ENCODE measurements around the gene KRT2. TPM values are rescaled to one million over a fixed set of nuclear protein-coding genes. Genes with fewer than 3 reads are reported as not detected.

KRT2 gene
- total RNA-seq, 1 donor from 2014 or later: not detected

GRCh38 chr12:52631676-52632459, 20.1 kb downstream of the KRT2 start:
- Histone ChIP-seq H3K9me3 (ENCODE audit: insufficient read depth, low read depth, low read length) (no peaks in the 10 kb centered on the region), H2AFZ (ENCODE audit: low read depth, low read length) (no peak overlapping the region), H3K36me3 (ENCODE audit: insufficient read depth, low read length) (no peaks in the 10 kb centered on the region), H4K20me1 (ENCODE audit: insufficient read depth, low read length) (no peaks in the 10 kb centered on the region), H3K4me3 (ENCODE audit: insufficient read depth, low read depth, low read length) (no peak overlapping the region), H3K79me2 (ENCODE audit: insufficient read depth, low read length) (no peaks in the 10 kb centered on the region), H3K27ac (ENCODE audit: low read depth, low read length) (no peak overlapping the region), H3K27me3 (ENCODE audit: insufficient read depth, low read length) (peaks cover 17% of the 10 kb centered on the region), H3K9ac (ENCODE audit: low read length) (no peak overlapping the region), H3K4me1 (ENCODE audit: insufficient read depth, low read length) (no peaks in the 10 kb centered on the region), H3K4me2 (ENCODE audit: low read length) (no peak overlapping the region)
- FAIRE-seq (no peak), DNase-seq (ENCODE audit: low read depth) (no peak)
- Mint-ChIP-seq H3K9me3 (ENCODE audit: unreplicated experiment) (no peaks in the 10 kb centered on the region), H3K36me3 (ENCODE audit: low read depth, unreplicated experiment) (peaks cover 2% of the 10 kb centered on the region), H3K27ac (ENCODE audit: unreplicated experiment) (no peak overlapping the region), H3K4me1 (ENCODE audit: low read depth, unreplicated experiment) (no peaks in the 10 kb centered on the region), H3K4me3 (ENCODE audit: unreplicated experiment) (no peak overlapping the region), H3K27me3 (ENCODE audit: low read depth, unreplicated experiment) (peaks cover 60% of the 10 kb centered on the region)
- no peak for TF ChIP-seq EZH2 (IDR thresholded peaks at IDR 0.05; ENCODE audit: insufficient read depth, low read length)
- no peak for TF ChIP-seq CTCF (IDR thresholded peaks at IDR 0.05; ENCODE audit: insufficient read depth, low read depth, low read length)

GRCh38 chr12:52631264-52631663, 20.7 kb downstream of the KRT2 start:
- H3K79me2 ChIP-seq (ENCODE audit: insufficient read depth, low read length): no peaks in the 10 kb centered on the region
- no peaks in the 10 kb centered on the region for H4K20me1 ChIP-seq (ENCODE audit: insufficient read depth, low read length)
- no peaks in the 10 kb centered on the region for H3K9me3 ChIP-seq (ENCODE audit: insufficient read depth, low read depth, low read length)
- H3K9ac ChIP-seq (ENCODE audit: low read length): no peak overlapping the region
- no peak overlapping the region for H3K4me3 ChIP-seq (ENCODE audit: insufficient read depth, low read depth, low read length)
- peaks cover 22% of the 10 kb centered on the region for H3K27me3 ChIP-seq (ENCODE audit: insufficient read depth, low read length)
- TF ChIP-seq EZH2 (IDR thresholded peaks at IDR 0.05; ENCODE audit: insufficient read depth, low read length) (no peak), CTCF (IDR thresholded peaks at IDR 0.05; ENCODE audit: insufficient read depth, low read depth, low read length) (no peak)
- FAIRE-seq (no peak), DNase-seq (ENCODE audit: low read depth) (no peak)
- Mint-ChIP-seq H3K27ac (ENCODE audit: unreplicated experiment) (no peak overlapping the region), H3K9me3 (ENCODE audit: unreplicated experiment) (no peaks in the 10 kb centered on the region), H3K4me3 (ENCODE audit: unreplicated experiment) (no peak overlapping the region), H3K4me1 (ENCODE audit: low read depth, unreplicated experiment) (no peaks in the 10 kb centered on the region), H3K36me3 (ENCODE audit: low read depth, unreplicated experiment) (peaks cover 2% of the 10 kb centered on the region), H3K27me3 (ENCODE audit: low read depth, unreplicated experiment) (peaks cover 62% of the 10 kb centered on the region)
- no peak overlapping the region for H3K4me2 ChIP-seq (ENCODE audit: low read length)
- H3K4me1 ChIP-seq (ENCODE audit: insufficient read depth, low read length): no peaks in the 10 kb centered on the region
- no peak overlapping the region for H2AFZ ChIP-seq (ENCODE audit: low read depth, low read length)
- H3K36me3 ChIP-seq (ENCODE audit: insufficient read depth, low read length): no peaks in the 10 kb centered on the region
- no peak overlapping the region for H3K27ac ChIP-seq (ENCODE audit: low read depth, low read length)

GRCh38 chr12:52630599-52631200, 21.3 kb downstream of the KRT2 start:
- Mint-ChIP-seq H3K4me3 (ENCODE audit: unreplicated experiment) (no peak overlapping the region), H3K9me3 (ENCODE audit: unreplicated experiment) (no peaks in the 10 kb centered on the region), H3K36me3 (ENCODE audit: low read depth, unreplicated experiment) (peaks cover 2% of the 10 kb centered on the region), H3K4me1 (ENCODE audit: low read depth, unreplicated experiment) (no peaks in the 10 kb centered on the region), H3K27ac (ENCODE audit: unreplicated experiment) (no peak overlapping the region), H3K27me3 (ENCODE audit: low read depth, unreplicated experiment) (peaks cover 67% of the 10 kb centered on the region)
- Histone ChIP-seq H3K4me1 (ENCODE audit: insufficient read depth, low read length) (no peaks in the 10 kb centered on the region), H3K36me3 (ENCODE audit: insufficient read depth, low read length) (no peaks in the 10 kb centered on the region), H3K4me2 (ENCODE audit: low read length) (no peak overlapping the region), H4K20me1 (ENCODE audit: insufficient read depth, low read length) (no peaks in the 10 kb centered on the region), H3K9me3 (ENCODE audit: insufficient read depth, low read depth, low read length) (no peaks in the 10 kb centered on the region), H3K27ac (ENCODE audit: low read depth, low read length) (no peak overlapping the region), H3K79me2 (ENCODE audit: insufficient read depth, low read length) (no peaks in the 10 kb centered on the region), H3K4me3 (ENCODE audit: insufficient read depth, low read depth, low read length) (no peak overlapping the region), H2AFZ (ENCODE audit: low read depth, low read length) (no peak overlapping the region), H3K9ac (ENCODE audit: low read length) (no peak overlapping the region), H3K27me3 (ENCODE audit: insufficient read depth, low read length) (peaks cover 22% of the 10 kb centered on the region)
- no peak for FAIRE-seq
- no peak for TF ChIP-seq EZH2 (IDR thresholded peaks at IDR 0.05; ENCODE audit: insufficient read depth, low read length)
- no peak for TF ChIP-seq CTCF (IDR thresholded peaks at IDR 0.05; ENCODE audit: insufficient read depth, low read depth, low read length)
- DNase-seq (ENCODE audit: low read depth): no peak

Data from astrocyte (in vitro differentiated cells and primary cell).